Epithelial cell of proximal tubule (primary cell): ENCODE measurements around the gene RXRA. TPM values are rescaled to one million over a fixed set of nuclear protein-coding genes. Genes with fewer than 3 reads are reported as not detected.

Source experiments
- DNase-seq: peaks from one replicate; pipeline ENCODE4 v3.0.0-alpha.2; 2011; ENCODE audit warnings: low read depth
- H3K4me3 ChIP-seq: 2 replicates; pipeline ENCODE4 v1.5.1; 2011; ENCODE audit warnings: low read depth, mild to moderate bottlenecking, low read length
- total RNA-seq: library from RNA; depleted of rRNA; stranded (reverse); fragments of >200 nt; gene quantifications from 2 replicates; pipeline ENCODE4 v1.2.3, GENCODE V29; 2015
- TF ChIP-seq, protein P1 (sequence below): conservative IDR thresholded peaks from 2 replicates; pipeline ENCODE4 v1.5.1; 2012; ENCODE audit warnings: low read depth, mild to moderate bottlenecking, low read length

Gene RXRA
- total RNA-seq, 1 donor from 2014 or later: 8.4 TPM

DNA sequence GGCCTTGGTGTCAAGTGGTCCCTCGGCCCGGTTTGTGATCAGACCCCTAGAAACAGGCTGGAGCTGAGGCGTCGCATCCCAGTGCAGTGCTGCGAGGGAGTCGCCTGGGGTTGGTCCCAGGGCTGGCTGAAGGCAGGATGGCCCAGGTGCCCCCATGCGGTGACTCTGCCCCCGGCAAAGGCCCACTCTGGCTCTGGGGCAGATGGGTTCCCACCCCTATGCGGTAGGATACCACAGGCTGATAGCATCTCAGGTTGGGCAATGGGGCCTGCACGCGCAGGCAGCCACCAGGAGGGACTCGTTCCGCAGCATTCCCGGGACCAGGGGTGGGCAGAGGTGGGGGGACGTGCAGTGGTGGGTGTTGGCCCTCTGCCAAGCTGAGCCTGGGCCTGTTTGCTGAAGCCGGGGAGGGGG, 86.0 kb downstream of the RXRA start:
- TF ChIP-seq, protein P1, sequence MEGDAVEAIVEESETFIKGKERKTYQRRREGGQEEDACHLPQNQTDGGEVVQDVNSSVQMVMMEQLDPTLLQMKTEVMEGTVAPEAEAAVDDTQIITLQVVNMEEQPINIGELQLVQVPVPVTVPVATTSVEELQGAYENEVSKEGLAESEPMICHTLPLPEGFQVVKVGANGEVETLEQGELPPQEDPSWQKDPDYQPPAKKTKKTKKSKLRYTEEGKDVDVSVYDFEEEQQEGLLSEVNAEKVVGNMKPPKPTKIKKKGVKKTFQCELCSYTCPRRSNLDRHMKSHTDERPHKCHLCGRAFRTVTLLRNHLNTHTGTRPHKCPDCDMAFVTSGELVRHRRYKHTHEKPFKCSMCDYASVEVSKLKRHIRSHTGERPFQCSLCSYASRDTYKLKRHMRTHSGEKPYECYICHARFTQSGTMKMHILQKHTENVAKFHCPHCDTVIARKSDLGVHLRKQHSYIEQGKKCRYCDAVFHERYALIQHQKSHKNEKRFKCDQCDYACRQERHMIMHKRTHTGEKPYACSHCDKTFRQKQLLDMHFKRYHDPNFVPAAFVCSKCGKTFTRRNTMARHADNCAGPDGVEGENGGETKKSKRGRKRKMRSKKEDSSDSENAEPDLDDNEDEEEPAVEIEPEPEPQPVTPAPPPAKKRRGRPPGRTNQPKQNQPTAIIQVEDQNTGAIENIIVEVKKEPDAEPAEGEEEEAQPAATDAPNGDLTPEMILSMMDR: no peak
- no peak overlapping the region for H3K4me3 ChIP-seq
- no peak for DNase-seq

DNA sequence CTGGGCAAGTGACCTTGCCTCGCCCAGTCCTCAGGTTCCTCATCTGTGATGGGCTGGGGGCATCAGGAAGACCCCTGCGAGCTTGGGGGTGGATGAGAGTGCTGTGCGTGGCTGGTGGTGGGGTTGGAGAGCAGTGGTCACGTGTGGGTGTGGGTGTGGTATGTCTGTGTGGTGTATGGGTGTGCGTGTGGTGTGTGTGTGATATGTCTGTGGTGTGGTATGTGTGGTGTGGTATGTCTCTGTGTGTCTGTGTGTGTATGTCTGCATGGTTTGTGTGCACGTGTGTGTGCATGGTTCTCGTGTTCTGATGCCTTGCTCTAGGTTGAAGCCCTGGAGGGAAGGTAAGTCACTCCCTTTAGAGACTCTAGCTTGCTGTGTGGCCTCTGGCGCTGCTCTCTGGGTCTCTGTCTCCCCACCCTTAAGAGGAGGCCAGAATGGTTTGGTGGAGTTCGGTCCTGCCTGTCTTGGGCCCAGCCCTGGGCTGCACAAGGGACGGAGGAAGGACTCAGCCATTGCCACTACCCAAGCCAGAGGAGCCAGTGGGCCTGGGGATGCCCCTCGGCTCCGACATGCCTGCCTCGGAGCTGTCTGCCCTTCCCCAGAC, 87.0 kb downstream of the RXRA start:
- TF ChIP-seq, protein P1: no peak
- H3K4me3 ChIP-seq: no peak overlapping the region
- DNase-seq: no peak

DNA sequence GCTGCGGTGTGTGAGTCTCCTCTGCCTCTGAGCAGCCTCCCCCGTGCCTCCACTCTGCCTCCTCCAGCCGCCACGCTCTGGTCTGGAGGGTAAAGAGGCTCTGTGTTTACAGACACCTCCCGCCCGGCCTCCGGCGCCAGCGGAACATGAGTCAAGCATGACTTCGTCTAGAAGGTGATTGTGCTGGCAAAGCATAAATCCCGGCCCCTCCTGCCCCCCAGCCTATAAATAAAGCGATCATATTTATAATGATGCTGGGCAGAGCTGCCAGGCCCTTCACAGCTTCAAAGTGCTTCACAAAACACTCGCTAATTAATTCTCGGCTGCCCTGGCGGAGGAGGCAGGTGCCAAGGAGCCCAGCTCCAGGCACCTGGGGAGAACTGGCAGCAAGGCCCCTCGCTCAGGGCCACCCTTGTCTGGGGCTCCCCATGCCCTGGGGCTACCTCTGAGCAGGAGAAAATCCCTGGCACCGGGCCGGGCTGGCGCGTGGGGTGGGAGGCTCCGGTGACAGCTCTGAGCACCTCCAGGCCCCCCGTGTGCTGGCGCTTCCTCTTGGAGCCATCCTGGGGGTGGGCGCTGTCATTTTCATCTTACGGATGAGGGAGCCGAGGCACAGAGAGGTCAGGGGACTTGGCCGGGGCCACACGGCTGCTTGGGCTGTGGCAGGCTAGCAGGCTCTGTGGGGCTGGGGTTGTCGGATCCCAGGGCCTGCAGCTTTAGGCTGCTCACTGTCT, 87.8 kb downstream of the RXRA start:
- no peak for DNase-seq
- H3K4me3 ChIP-seq: no peak overlapping the region
- TF ChIP-seq, protein P1: no peak

DNA sequence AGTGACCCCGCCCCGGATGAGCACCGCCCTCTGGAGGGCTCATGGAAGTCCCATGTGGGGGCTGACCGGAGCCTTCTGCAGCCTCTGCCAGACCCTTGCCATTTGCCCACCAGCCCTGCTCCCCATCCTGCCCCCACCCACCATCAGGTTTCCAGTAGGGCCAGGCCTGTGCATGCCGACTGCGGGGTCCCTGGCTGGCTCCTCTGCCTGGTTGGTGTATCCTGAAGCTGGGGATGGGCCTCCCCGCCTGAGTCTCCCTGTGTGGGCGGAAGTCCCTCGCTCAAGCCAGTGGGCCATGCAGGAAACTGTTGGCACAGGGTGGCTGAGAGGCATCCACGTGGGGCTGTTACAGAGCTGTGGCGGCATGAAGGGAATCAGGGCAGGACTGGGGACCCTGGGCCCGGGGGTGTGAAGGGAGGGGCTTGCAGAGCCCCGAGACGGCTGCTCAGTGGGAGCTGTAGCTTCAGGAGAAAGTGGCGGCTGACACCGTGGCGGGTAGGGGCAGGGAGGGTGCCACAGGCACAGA, 88.7 kb downstream of the RXRA start:
- TF ChIP-seq, protein P1: no peak
- H3K4me3 ChIP-seq: no peak overlapping the region
- DNase-seq: no peak

DNA sequence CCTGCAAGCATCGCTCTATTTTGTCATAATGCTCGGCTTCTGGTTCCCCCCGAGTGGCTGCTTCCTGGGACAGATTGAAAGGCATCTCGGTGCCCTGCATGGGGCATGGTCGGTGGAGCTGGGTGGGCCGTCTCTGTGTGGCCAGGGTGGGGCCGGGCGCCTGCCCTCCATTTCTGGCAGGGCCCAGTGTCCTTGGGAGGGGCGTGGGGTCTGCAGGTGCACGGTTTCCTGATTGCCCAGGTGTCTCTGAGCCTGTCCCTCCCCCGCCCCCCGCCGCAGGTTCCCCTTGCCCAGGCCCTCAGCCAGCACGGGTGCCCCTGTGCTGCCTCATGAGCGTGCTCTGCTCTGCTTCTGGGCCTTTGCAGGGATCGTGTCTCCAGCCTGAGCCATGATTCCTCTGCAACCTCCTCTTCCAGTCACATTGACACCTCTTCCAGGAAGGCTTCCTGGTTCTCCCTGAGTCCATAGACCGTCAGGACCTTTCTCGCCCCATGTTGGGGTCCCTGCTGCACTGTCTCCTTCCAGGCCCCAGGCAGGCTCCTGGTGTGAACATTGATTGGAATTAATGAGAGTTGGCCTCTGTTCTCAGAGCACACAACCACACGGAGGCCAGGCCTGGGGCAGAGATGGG, 90.2 kb downstream of the RXRA start:
- TF ChIP-seq, protein P1: no peak
- H3K4me3 ChIP-seq: no peak overlapping the region
- DNase-seq: no peak

DNA sequence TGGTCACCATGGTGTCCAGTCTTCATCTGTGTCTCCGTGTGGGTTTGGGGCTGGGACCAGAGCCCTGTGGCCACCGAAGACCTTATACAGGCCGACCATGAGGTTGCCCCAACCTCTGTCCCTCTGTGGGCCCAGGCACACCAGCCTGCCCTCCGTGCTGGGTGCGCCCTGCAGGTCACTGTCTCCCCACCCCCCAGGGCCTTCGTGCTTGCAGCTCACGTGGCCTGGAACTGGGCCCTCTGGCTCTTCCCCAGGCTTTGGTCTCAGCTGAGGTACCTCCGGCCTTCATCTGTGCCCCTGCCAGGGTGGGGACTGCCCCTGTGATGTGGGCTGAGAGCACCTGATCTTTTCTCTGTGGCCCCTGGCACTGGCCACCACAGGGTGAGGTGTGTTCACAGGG, 92.1 kb downstream of the RXRA start:
- no peak overlapping the region for H3K4me3 ChIP-seq
- DNase-seq: no peak
- TF ChIP-seq, protein P1: no peak
